ENCODE data around the gene ECSCR.

- TF ChIP-seq CTCF (IDR thresholded peaks at IDR 0.05) (no peak), POLR2AphosphoS5 (IDR thresholded peaks at IDR 0.05) (no peak), EP300 (IDR thresholded peaks at IDR 0.05) (no peak)
These were observed 2.1 kb downstream of the ECSCR start for GRCh38 chr5:139460455-139460854.
